Measurements from ENCODE around the gene SLC16A6. TPM values are rescaled to one million over a fixed set of nuclear protein-coding genes. Genes with fewer than 3 reads are reported as not detected.

The SLC16A6 gene
- total RNA-seq, 1 donor from 2014 or later, result 0.08 TPM

GRCh38 chr17:68302066-68302564, 11.2 kb upstream of the SLC16A6 start:
- intact Hi-C loops (cut with micrococcal nuclease), result no loop called here

GRCh38 chr17:68301438-68301959, 10.6 kb upstream of the SLC16A6 start:
- Histone ChIP-seq H3K9me3 (replicated peaks) (no peaks in the 10 kb centered on the region), H3K27ac (replicated peaks) (no peak overlapping the region), H3K36me3 (no peaks in the 10 kb centered on the region), H3K27me3 (ENCODE audit: low read depth) (peaks cover 1% of the 10 kb centered on the region), H3K4me3 (no peak overlapping the region), H3K4me1 (peaks cover 7% of the 10 kb centered on the region)
- no peak for DNase-seq
- TF ChIP-seq CTCF (IDR thresholded peaks at IDR 0.05; ENCODE audit: borderline replicate concordance), result no peak
- intact Hi-C loops (cut with micrococcal nuclease), result no loop called here

More at GRCh38 chr17:68302066-68302564, 11.2 kb upstream of the SLC16A6 start:
- DNase-seq, result no peak
- H3K4me3 ChIP-seq, result no peak overlapping the region
- peaks cover 7% of the 10 kb centered on the region for H3K4me1 ChIP-seq
- TF ChIP-seq CTCF (IDR thresholded peaks at IDR 0.05; ENCODE audit: borderline replicate concordance), result no peak
- no peak overlapping the region for H3K27ac ChIP-seq (replicated peaks)
- H3K27me3 ChIP-seq (ENCODE audit: low read depth), result no peaks in the 10 kb centered on the region
- H3K9me3 ChIP-seq (replicated peaks), result no peaks in the 10 kb centered on the region
- H3K36me3 ChIP-seq, result no peaks in the 10 kb centered on the region

GRCh38 chr17:68299817-68300216, 8.9 kb upstream of the SLC16A6 start:
- H3K27me3 ChIP-seq (ENCODE audit: low read depth), result peaks cover 18% of the 10 kb centered on the region
- no peak overlapping the region for H3K27ac ChIP-seq (replicated peaks)
- H3K36me3 ChIP-seq, result no peaks in the 10 kb centered on the region
- peaks cover 7% of the 10 kb centered on the region for H3K4me1 ChIP-seq
- H3K4me3 ChIP-seq, result no peak overlapping the region
- no peak for DNase-seq
- intact Hi-C loops (cut with micrococcal nuclease), result no loop called here
- TF ChIP-seq CTCF (IDR thresholded peaks at IDR 0.05; ENCODE audit: borderline replicate concordance), result no peak
- no peaks in the 10 kb centered on the region for H3K9me3 ChIP-seq (replicated peaks)

- Histone ChIP-seq H3K4me1 (peaks cover 7% of the 10 kb centered on the region), H3K36me3 (no peaks in the 10 kb centered on the region), H3K9me3 (replicated peaks) (no peaks in the 10 kb centered on the region), H3K27ac (replicated peaks) (no peak overlapping the region), H3K4me3 (no peak overlapping the region), H3K27me3 (ENCODE audit: low read depth) (peaks cover 30% of the 10 kb centered on the region)
- DNase-seq, result no peak
- no peak for TF ChIP-seq CTCF (IDR thresholded peaks at IDR 0.05; ENCODE audit: borderline replicate concordance)
- intact Hi-C loops (cut with micrococcal nuclease), result no loop called here
Measured at GRCh38 chr17:68298601-68299000, 7.7 kb upstream of the SLC16A6 start.

GRCh38 chr17:68297195-68297594, 6.3 kb upstream of the SLC16A6 start:
- TF ChIP-seq CTCF (IDR thresholded peaks at IDR 0.05; ENCODE audit: borderline replicate concordance), result no peak
- Histone ChIP-seq H3K4me1 (peaks cover 14% of the 10 kb centered on the region), H3K4me3 (no peak overlapping the region), H3K27me3 (ENCODE audit: low read depth) (peaks cover 44% of the 10 kb centered on the region), H3K27ac (replicated peaks) (no peak overlapping the region), H3K9me3 (replicated peaks) (no peaks in the 10 kb centered on the region), H3K36me3 (no peaks in the 10 kb centered on the region)
- intact Hi-C loops (cut with micrococcal nuclease), result no loop called here
- no peak for DNase-seq
